HG02852 (cell line): ENCODE data around the gene CRHR2.

Source experiments
- ATAC-seq: cut with Tn5 transposase; IDR thresholded peaks from one replicate; pipeline ENCODE4 v1.9.1; 2021; ENCODE audit warnings: mild to moderate bottlenecking, moderate library complexity; ENCODE audit not compliant: unreplicated experiment

CRHR2 gene

DNA sequence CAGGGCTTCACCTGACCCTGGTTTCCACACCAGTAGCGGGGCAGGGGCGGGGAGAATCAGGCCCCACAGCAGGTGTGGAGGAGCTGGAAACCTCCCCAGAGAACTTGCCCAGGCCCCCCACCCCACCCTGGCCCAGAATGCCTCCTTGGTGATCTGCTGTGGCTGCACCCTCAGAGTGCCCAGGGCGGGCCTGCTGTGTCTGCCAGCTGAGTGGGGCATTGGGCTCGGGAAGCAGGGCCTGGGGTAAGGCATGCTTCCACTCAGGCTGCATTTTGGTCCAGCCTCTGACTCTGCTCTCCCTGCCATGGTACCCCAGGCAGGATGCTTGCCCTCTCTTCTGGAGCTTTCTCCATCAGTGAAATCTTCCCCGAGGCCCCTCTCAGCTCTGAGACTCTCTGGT, 1.1 kb upstream of the CRHR2 start:
- ATAC-seq, result no peak

DNA sequence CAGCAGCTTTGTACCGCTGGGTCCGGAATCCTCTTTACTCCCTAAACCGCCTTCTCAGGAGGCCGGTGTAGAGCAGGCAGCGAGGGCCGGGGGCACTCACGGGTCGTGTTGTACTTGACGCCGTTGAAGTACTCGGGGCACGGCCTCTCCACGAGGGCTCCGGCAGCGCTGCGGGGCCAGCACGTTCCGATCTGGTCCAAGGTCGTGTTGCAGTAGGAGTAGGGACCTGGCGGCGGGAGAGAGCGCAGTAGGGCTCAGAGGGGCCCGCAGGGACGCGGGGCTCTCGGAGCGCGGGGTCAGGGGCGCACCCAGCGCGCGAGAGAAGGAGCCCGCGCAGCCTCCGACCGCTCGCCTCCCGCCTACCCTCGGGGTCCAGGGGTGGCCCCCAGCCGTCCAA, 443 bp downstream of the CRHR2 start:
- no peak for ATAC-seq

DNA sequence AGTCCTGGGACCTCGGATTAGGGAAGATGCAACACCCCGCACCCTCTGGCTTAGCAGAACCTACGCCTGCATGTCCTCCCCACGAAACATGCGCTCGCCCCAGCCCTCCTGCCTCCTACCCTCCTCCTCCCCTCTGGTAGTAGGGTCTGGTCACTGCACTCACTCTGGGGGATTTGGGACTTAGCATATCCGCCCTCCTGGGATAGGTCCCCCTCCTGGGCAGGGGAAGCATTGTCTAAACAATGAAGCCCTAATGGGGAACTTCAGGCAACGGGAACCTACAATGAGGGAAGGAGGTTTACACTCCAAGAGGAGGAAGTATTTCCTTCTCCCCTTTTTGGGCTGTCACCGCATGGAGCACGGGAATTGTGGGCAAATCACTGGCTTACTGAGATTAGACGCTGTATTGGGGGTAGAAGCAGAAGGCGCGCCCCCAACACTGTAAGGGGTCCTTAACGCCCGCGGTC, 892 bp downstream of the CRHR2 start:
- ATAC-seq, result no peak

DNA sequence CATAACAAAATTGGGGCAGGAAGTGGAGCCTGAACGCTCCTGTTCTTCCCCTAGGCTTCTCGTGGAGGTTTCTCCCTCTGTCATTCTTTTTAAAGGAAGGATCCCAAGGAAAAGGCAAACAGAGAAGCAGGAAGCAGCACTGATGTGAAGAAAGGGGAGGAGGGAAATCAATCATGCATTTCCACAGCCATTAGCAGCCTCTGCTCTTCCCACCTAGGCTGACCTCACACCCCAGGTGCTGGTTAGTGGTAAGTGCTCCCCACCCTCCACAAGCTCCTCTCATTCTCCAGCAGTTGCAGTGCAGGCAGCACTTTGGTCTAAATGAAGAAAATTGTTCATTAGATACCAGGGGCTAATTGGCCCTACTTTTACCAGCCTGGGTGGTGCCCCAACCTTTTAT, 2.6 kb downstream of the CRHR2 start:
- ATAC-seq, result no peak

DNA sequence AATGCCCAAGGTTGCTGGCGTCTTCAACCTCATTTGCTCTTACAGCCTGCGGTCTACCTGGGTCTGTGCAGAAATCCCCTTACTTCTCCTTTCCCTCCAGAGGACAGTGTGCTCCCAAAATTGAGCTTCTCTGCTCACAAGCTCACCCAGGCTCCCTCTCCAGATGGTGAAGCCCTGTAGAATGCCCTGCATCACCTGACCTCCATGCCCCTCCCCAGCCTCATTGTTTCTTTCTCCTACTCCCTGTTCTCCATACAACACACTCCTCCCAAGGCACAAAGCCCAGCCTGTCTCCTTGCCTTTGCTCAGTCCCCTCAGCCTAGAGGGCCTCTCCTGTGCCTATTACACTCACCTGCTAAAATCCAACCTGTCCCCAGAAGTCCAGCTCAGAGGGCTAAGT, 3.5 kb downstream of the CRHR2 start:
- ATAC-seq, result no peak

DNA sequence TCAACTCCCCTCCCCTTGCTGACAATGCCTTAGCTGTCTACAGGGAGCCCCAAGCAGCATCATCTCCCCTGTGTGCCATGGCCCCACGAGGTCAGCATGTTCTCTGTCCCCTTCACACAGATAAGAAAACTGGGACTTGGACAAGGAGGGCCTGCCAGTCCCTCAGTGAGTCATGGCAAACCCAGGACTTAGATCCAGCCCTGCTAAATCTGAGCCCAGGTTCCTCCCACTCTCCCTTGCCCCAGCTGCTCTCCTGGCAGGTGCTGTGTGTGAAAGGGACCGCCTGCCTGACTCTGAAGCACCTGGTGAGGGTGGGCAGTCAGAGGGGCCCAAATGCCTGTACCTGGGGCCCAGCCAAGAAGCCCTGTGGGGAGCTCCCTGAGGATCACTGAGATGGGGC, 7.4 kb downstream of the CRHR2 start:
- ATAC-seq, result no peak

DNA sequence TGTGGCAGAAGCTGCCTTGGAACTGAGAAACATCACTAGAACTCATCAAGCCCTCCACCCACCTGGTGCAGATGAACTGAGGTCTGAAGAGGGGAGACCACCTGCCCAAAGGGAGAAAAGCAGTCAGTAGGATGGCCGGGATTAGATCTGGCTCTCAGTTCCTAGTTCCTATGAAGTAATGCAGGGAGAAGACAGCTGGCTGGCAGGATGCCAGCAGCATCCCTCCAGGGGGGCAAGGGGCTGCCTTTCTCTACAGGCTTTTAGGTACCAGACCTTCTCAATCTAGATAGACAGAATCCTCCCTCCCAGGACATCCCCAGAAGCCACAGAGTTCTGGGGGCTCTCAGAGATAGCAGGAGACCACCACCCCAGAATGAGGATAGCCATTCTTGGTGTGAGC, 7.8 kb downstream of the CRHR2 start:
- ATAC-seq, result no peak

DNA sequence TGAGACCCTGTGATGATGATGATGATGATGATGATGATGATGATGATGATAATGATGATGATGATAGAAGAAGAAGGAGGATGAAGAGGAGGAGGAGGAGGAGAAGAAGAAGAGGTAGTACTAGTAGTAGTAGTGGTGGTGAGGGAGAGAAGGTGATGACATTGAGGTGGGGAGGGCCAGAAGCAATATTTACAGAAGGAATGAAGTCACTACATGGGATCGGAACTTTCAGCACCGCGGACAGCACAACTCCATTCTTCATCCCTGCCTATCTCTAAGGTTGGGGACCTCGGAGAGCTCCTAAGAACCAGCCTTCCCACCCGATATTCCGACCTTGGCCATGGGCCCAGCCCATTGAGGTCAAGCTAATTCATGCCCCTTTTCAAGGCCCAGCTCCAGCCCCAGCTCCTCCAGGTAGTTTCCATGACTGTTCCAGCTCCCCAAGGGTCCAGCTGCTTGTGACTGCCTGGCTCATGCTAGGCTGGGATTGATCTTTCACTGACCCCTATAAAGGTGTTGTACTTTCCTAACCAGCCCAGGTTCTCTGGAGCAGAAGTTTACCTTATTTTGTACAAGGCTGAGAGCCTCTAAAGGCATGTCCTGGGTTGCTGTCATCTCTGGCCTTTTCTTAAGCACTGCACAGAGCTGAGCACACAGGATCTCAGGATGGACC, 10.3 kb downstream of the CRHR2 start:
- ATAC-seq, result no peak

DNA sequence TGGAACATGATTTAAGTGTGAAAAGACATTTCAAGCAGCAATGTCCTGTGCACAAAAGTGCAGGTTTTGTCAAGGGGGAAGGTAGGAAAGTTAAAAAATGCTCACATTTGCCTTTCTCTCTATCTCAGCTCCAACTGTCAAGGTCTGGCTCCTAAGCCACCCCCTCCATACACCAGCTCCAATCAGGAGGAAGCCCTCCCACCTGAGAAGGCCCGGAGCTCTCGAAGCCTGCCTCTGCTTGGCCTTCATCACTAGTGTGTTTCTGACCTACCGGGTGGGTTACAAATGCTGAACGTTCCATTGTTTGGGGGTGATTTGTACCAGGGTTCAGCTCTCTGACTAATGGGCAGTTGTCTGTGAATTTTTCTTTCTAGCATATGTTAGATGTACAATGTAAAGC, 14.2 kb downstream of the CRHR2 start:
- ATAC-seq, result no peak

DNA sequence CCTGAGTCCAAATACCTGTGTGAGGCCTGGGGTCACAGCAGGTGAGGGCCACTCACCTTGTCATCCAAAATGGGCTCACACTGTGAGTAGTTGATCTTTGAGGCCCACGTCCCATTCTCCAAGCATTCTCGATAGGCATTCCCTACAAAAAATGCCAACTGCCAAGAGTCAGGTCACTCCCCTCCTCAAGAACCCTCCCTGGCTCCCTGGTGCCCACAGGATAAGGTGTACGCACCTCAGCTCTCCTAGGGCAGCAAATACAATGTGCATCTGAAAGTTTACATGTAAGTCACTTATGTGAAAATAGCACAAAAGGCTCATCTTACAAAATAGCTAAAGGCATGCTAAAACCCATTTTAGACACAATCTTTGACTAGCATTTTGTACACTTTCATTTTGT, 15.1 kb downstream of the CRHR2 start:
- ATAC-seq, result no peak

DNA sequence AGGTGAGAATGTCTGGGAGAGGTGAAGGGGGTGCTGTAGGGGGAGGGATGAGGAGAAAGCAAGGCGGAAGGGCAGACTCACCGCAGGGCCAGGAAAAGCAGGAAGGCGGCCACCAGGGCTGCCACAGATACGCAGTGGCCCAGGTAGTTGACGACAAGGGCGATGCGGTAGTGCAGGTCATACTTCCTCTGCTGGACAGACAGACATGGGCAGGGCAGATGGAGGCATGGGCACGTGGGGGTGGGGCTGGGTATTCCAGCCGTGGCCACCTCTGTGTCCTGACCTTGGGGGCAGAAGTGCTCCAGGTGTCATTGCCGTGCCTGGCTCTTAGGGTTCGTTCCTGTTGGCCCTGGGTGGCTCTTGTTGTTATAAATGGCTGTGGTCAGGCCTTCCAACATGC, 16.8 kb downstream of the CRHR2 start:
- ATAC-seq, result no peak

DNA sequence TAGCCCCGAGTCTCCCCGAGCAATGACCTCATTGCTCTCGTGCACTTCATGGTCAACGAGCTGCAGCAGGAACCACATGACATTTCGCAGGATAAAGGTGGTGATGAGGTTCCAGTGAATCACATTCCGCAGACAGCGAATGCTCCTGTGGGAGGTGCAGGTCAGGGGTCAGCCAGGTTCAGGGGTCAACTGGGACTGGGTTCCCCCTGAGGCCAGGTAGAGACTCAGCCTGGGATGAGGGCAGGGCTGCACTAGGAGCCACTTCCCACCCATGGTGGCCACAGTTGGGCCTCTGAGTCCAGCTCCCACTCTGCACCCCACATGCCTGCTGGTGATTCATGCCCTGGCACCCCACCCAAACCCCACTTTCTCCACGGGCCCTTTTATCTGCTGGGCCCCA, 17.2 kb downstream of the CRHR2 start:
- ATAC-seq, result no peak

DNA sequence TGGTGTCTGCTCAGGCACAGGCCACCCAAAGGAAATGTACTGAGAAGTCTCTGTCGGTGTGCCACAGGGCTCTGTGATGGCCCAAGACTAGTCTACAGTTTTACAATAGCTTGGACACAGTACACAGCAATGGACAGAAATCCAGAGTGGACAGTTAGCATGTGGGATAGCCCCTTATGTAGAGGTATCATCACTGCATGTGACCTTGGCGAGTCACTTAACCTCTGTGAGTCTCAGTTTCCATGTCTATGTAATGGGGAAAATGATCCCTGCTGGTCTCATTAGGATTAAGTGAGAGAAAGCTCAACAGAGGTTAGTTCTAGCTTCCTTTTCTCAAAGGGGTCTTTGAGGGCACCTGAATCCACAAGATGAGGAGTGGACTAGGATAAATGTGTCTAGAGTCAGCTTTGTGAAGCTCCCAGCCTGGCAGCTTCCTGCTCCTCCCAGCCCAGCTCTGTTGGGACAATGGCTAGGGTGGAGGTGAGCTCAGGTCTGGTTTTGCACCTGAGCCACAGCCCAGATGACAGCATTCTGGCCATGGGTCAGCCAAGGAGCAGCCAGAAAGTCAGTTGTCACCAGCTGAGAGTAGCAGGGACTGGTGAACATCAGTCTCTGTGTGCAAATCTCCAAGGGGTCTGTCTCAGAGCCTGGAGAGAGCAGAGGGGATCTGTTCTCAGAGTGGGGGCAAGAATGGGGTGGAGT, 17.9 kb downstream of the CRHR2 start:
- ATAC-seq, result no peak

DNA sequence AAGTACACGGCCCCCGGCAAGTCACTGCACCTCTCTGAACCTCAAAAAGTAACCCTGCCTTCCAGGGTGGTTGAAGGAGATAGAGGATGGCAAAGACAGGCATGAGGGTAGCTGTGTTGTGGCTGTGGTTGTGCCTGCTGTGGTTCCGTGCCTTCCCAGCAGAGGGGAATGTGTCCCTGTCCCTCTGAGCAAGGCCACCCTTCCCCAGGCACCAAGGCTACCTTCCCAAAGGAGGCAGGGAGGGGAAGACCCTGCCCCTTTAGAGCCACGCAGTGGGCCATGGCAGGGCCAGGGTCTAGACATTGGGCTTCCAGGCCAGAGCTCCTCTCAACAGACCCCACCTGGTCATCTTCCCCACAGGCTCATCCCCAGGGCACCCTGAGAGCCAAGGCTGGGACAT, 18.8 kb downstream of the CRHR2 start:
- ATAC-seq, result no peak

DNA sequence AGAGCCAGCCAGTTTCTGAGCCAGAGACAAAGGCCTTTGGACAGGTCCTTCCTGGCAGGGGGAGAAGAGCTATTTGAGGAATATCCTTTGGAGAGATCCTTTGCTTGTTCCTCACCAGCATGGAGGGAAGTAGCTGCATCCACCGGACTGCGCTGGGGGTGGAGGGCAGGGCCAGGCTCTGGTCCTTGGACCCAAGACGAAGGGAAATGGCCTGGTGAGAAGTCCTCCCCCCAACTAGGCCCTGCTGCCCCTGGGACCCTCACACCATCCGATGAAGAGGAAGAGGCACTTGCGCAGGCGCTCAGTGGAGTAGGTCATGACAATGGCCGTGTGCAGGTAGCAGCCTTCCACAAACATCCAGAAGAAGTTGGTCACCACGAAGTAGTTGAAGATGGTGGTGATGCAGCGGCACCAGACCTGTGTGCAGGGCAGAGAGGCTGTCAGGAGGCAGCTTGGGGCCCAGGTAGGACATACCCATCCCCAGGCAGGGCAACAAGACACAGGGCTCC, 19.8 kb downstream of the CRHR2 start:
- no peak for ATAC-seq

DNA sequence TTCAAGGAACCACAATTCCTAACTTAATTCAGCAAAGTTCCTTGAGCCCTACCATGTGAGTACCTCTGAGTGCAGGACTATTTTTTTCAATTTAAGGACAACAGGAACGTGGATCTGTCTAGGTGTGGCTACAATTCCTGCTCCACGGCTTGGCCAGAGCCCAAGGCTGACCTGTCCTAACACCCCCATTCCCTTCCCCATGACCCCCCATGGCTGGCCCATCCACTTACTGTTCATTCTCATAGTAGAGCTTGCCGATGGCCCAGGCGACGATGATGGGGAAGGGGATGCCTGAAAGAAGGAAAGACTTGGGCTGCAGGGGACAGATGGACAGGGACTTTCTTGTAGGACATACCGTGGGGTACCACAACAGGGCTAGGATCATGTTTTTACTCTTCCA, 20.3 kb downstream of the CRHR2 start:
- ATAC-seq, result no peak

DNA sequence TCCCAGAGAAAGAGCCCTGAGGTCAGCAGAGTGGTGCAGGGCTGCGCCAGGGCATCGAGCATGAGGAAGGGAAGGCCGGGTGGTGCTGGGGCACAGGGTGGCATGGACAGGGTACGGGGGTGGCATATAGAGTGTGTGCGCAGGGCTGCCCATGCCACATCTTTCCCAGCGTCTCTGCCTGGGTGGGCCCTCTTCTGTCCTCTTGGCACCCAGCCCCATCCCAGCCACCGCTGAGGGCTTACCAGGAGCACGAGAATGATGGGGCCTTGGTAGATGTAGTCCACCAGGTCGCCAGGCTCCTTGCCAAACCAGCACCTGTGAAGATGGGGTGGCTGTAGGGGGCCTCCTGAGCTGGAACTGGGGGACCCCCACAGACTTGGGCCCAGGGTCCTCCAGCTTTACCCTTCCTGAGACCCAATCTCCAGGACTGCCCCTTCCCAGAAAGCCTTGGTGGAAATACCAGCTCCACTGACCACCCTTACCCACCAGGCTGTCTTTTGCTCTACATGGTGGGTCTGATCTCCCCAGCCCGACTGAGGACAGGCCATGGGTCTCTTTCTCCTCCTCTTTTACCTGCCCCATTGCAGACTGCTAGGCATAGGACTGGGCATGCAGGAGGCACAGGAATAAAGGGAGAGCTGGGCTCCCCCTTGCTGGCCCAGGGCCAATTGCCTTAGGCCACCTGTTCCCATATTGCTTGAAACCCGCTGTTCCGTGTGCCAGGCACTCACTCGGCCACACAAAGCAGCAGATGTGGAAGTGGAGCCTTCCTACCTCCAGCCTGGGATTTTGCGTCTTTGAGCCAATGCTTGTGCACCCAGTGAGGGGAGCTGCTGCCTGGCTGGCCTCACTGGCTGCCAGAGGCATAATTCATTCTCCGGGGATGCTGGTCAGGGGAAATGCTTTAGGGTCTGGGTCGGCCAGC, 21.7 kb downstream of the CRHR2 start:
- no peak for ATAC-seq

DNA sequence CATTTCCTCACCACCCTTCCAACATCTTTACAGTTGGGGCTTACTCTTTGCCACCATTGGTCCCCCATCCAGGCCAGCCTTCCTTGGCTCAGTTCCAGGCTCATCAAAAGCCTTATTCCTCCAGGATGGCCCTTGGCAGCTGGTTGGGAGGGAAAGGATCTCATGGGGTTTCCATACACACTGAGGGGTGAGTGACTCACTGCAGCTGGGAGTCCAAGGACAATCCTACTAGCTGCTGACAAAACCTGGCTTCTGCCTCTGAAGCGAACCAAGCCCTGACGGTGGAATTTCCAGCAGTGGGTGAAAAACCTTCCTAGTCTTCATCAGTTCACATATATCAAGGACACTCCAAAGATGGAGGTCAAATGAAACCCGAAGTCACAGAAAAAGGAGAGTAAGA, 22.9 kb downstream of the CRHR2 start:
- ATAC-seq, result no peak

DNA sequence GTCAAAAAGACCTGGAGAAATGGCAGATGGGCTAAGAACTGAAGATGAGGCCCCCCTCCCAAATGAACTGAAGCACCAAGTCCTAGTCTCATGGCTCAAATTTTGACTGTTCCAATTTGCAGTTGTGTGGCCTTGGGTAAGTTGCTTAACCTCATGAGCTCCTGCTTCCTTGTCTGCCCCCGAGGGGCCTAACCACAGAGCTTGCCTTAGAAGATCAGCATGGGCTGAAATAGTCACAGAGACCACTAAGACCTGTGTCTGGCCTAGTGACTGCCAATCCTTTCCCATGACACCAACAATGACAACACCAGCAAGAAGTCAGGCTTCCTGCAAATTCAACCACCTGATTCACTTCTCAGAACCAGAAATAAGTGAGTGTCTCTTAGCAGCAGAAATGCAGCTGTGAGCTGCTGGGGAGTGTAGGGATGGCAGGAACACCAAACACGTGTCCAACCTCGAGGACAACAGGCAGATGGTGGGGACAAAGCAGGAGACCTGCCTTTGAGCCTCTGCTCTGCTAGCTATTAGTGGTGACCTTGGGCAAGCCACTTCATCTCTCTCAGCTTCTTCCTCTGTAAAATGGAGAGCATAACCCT, 23.7 kb downstream of the CRHR2 start:
- ATAC-seq, result no peak

DNA sequence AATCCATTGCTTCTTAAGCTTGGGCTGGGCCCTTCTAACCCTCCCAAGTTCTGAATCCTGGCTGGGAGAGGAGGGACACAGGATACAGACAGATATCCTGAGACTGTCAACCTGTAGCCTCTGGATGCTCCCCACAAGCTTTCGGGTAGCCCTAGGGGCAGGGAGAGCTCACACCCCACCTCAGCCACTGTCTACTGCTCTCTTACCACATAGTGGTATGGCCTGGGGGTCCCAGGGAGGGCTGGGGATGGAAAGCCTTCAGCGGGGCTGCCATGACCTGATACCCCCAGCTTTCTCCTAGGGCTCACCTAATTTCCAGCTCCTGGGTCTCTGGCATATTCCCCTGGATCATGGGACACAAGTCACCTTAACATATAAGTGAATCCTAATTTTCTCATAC, 25.1 kb downstream of the CRHR2 start:
- ATAC-seq, result no peak
